MG63 (cell line): ENCODE results near the gene RAB11B. TPM values are rescaled to one million over a fixed set of nuclear protein-coding genes. Genes with fewer than 3 reads are reported as not detected.
A peak's percentile ranks its signal among the peaks of the same experiment; 100 is the strongest.

Experiments
- DNase-seq: peaks from one replicate; pipeline ENCODE4 v3.0.0-alpha.2; 2020
- H3K27me3 ChIP-seq: fragments of 250-450 bp; sonication (Bioruptor Pico); 2 replicates; pipeline ENCODE4 v1.5.1; 2020; ENCODE audit warnings: mild to moderate bottlenecking, moderate library complexity
- H3K36me3 ChIP-seq: fragments of 250-450 bp; sonication (Bioruptor Pico); 2 replicates; pipeline ENCODE4 v1.5.1; 2020; ENCODE audit warnings: mild to moderate bottlenecking, moderate library complexity
- H3K4me3 ChIP-seq: fragments of 250-450 bp; sonication (Bioruptor Pico); 2 replicates; pipeline ENCODE4 v1.5.1; 2020; ENCODE audit warnings: mild to moderate bottlenecking, moderate library complexity
- H3K9me3 ChIP-seq: fragments of 250-450 bp; sonication (Bioruptor Pico); 2 replicates; pipeline ENCODE4 v1.5.1; 2020; ENCODE audit warnings: mild to moderate bottlenecking, moderate library complexity
- total RNA-seq: library from RNA; depleted of rRNA; stranded (reverse); fragments of >200 nt; shearing (Covaris generic); gene quantifications from 2 replicates; pipeline ENCODE4 v1.2.3, GENCODE V29; 2014; ENCODE audit warnings: low replicate concordance

RAB11B gene
- total RNA-seq, 1 experiment from 2014 or later, result 39.8 TPM

- H3K4me3 ChIP-seq, result no peak overlapping the region
Observed at GRCh38 chr19:8387688-8388611, 2.2 kb upstream of the RAB11B start.

GRCh38 chr19:8388612-8388958 lies 1.6 kb upstream of the RAB11B start:
- Histone ChIP-seq H3K9me3 (peaks cover 6% of the 10 kb centered on the region), H3K36me3 (peaks cover 18% of the 10 kb centered on the region), H3K27me3 (no peaks in the 10 kb centered on the region), H3K4me3 (no peak overlapping the region)
- DNase-seq, result no peak

More at GRCh38 chr19:8387688-8388611, 2.2 kb upstream of the RAB11B start:
- H3K36me3 ChIP-seq, result peaks cover 18% of the 10 kb centered on the region
- H3K27me3 ChIP-seq, result no peaks in the 10 kb centered on the region
- H3K9me3 ChIP-seq, result peaks cover 6% of the 10 kb centered on the region
- DNase-seq, result no peak

DNA sequence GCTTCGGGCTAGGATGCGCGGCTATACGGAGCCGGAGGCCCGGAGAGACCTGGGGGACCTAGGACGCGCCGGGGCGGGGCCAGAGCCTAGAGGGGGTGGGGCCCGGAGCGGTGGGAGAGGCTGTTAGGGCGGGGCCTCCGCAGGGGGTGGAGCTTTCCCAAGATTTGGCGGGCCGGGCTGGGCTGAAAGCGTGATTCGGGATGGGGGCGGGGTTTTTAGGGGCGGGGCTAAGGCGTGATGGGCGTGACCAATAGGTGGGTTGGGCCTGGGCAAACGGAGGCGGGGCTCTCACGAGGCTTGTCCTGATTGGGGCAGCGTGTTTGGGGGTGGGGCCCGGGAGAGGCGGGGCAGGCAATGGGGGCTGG lies 439 bp downstream of the RAB11B start:
- Histone ChIP-seq H3K9me3 (peaks cover 6% of the 10 kb centered on the region), H3K27me3 (no peaks in the 10 kb centered on the region), H3K4me3 (peak overlapping the region; percentile 71), H3K36me3 (peaks cover 22% of the 10 kb centered on the region)
- peak; percentile 96 for DNase-seq

GRCh38 chr19:8391198-8392016 lies 1.2 kb downstream of the RAB11B start:
- no peaks in the 10 kb centered on the region for H3K27me3 ChIP-seq
- peaks cover 6% of the 10 kb centered on the region for H3K9me3 ChIP-seq
- H3K36me3 ChIP-seq, result peaks cover 27% of the 10 kb centered on the region
- peak overlapping the region; percentile 71 for H3K4me3 ChIP-seq
- no peak for DNase-seq

DNA sequence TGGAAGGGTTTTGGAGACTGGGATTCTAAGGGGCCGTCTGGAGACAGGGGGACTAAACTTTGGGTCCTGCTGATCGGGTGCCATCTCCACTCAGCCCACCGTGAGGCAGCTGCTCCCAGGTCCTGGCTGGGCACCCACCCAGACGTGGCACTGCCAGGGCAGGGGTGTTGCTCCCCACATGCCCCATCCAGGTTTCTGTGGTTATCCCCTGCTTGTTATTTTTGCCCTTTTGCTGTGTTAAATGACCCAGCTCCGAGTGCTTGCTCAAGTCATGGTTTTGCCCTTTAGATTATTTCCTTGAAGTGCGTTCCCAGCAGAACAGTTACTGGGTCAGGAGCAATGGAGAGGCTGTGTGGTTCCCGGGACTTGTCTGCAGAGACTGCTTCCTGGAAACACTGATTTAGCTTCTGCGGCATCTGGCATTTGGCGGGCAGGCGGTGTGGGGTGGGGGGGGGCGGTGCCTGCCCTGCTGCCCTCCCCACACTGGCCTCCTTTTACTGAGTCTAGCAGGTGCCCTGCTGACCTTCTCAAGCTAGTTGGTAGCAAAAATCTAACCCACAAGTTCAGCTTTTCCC lies 1.9 kb downstream of the RAB11B start:
- DNase-seq, result no peak
- H3K4me3 ChIP-seq, result no peak overlapping the region
- peaks cover 1% of the 10 kb centered on the region for H3K9me3 ChIP-seq

GRCh38 chr19:8393192-8393870 lies 3.2 kb downstream of the RAB11B start:
- DNase-seq, result no peak

More for the DNA sequence above, 1.9 kb downstream of the RAB11B start:
- Histone ChIP-seq H3K27me3 (no peaks in the 10 kb centered on the region), H3K36me3 (peaks cover 25% of the 10 kb centered on the region)

DNA sequence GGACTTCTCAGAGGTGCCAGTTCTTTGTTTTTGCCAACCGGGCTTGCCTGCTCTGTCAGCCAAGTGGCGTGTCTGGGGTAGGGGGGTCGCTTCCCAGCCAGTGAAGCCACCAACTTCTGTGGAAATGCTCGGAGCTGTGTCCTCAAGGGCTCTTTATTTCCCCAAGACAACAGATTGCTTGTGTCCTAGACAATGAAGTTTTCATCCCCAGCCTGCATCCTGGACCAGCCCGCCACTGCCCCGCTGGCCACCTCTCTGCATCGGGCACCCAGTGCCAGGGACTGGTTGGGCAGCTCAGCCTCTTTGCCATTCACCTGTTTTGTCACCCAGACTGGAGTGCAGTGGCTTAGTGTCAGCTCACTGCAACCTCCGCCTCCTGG lies 3.7 kb downstream of the RAB11B start:
- DNase-seq, result no peak
- Histone ChIP-seq H3K4me3 (no peak overlapping the region), H3K36me3 (peaks cover 27% of the 10 kb centered on the region), H3K9me3 (no peaks in the 10 kb centered on the region; the same call in 1 of the 2 replicates), H3K27me3 (no peaks in the 10 kb centered on the region)

More at GRCh38 chr19:8393192-8393870, 3.2 kb downstream of the RAB11B start:
- Histone ChIP-seq H3K4me3 (no peak overlapping the region), H3K36me3 (peaks cover 27% of the 10 kb centered on the region), H3K27me3 (no peaks in the 10 kb centered on the region), H3K9me3 (no peaks in the 10 kb centered on the region; the same call in 1 of the 2 replicates)

- no peaks in the 10 kb centered on the region for H3K27me3 ChIP-seq
- no peaks in the 10 kb centered on the region; the same call in 1 of the 2 replicates for H3K9me3 ChIP-seq
- no peak overlapping the region for H3K4me3 ChIP-seq
- no peak for DNase-seq
- peaks cover 43% of the 10 kb centered on the region for H3K36me3 ChIP-seq
Observed at GRCh38 chr19:8395621-8396082, 5.5 kb downstream of the RAB11B start.

GRCh38 chr19:8396185-8396562 lies 6.0 kb downstream of the RAB11B start:
- no peaks in the 10 kb centered on the region for H3K27me3 ChIP-seq
- H3K9me3 ChIP-seq, result no peaks in the 10 kb centered on the region
- H3K4me3 ChIP-seq, result no peak overlapping the region
- DNase-seq, result no peak
- peaks cover 42% of the 10 kb centered on the region for H3K36me3 ChIP-seq

DNA sequence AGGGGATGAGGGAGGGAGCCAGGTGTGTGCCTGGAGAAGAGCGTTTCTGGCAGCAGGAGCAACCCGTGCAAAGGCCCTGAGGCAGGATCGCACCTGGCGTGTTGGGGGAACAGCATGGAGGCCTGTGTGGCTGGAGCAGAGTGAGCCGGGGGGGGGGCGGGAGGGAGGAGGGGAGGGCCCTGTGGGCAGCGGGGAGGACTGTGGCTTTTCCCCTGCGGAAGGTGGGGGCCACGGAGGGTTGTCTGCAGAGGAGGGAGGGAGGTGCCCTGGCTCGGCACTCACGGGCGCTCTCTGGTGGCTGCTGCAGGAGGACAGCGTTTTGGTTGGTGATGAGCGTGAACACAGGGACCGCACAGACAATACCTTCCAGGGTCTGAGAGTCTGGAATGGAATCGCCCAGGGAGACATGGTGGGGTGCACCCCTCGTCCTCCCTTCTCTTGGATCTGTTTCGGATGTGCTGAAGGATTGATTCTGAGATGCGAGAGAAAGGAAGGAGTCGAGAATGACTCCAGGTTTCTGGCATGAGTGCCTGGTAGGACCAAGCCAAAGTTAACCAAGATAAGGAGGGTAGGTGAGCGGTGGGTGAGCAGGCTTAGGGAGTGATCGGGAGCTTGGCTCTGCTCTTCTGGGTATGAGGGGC lies 6.5 kb downstream of the RAB11B start:
- Histone ChIP-seq H3K27me3 (no peaks in the 10 kb centered on the region), H3K9me3 (no peaks in the 10 kb centered on the region), H3K36me3 (peaks cover 44% of the 10 kb centered on the region), H3K4me3 (no peak overlapping the region)
- peak; percentile 69 for DNase-seq

DNA sequence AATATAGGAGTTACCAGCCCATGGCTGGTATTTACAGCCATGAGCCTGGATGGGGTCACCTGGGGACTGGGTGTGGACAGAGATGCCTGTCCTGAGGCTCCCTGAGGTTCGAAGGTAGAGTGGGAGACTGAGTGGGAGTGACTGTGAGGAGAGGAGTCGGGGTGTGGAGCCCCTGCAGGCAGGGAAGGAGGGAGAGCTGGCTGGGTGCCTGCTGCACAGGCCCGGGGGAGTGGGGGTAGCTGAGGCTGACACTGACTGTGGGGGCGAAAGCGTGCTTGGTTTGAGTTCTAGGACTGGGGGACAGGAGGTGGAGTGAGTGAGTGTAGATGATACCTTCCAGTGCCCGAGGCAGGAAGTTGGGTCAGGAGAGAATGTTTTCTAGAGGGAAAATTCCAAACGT lies 7.1 kb downstream of the RAB11B start:
- peaks cover 50% of the 10 kb centered on the region for H3K36me3 ChIP-seq
- no peaks in the 10 kb centered on the region for H3K27me3 ChIP-seq
- H3K9me3 ChIP-seq, result no peaks in the 10 kb centered on the region
- no peak for DNase-seq
- H3K4me3 ChIP-seq, result no peak overlapping the region

DNA sequence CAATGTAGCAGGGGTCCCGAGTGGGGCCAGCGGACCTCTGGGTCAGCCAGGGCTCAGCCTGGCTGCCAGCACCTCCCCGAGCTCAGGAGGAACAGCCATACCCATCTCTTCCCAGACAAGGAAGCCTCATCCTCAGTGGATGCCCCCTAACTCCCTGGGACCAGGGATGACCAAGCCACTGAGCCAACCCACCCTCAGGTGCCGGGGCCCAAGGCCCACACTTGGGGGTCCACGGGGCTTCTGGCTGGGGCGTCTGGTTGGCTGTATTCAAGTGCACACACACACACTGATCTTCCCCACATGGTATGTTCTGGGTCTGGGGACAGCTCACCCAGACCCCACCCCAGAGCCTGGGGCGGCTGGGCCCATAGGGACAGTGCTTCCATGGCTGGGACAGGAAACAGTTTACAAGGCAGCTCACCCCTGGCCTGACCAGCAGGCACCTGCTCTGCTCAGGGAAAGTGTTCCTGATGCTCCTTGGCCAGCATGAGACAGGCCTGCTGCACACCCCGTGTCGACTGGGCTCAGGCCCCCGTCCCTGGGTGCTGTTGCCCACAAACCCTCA lies 7.7 kb downstream of the RAB11B start:
- Histone ChIP-seq H3K27me3 (no peaks in the 10 kb centered on the region; the same call in 1 of the 2 replicates), H3K36me3 (peaks cover 55% of the 10 kb centered on the region), H3K4me3 (no peak overlapping the region), H3K9me3 (no peaks in the 10 kb centered on the region)
- DNase-seq, result no peak

DNA sequence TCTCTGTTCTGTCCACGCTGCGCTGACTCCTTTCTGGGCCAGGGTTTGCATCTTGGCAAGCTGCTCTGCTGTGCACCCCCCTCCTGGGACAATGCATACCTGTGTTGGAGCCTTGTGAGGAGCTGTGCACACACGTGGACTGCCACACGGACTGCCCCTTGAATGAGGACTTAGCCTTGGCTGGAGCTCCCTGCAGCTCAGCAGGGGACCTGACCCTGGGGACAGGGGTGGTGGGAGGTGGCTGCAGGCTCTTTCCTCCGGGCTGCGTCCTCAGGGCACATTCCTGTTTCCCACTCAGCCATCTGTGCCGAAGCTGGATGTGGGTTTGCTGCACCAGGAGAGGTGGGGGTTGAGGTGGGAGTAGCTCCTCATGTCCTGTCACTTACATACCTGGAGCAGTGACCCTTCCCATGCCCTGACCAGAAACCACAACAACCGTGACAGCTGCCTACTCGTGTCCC lies 8.2 kb downstream of the RAB11B start:
- H3K36me3 ChIP-seq, result peaks cover 60% of the 10 kb centered on the region
- no peaks in the 10 kb centered on the region; the same call in 1 of the 2 replicates for H3K27me3 ChIP-seq
- no peak overlapping the region for H3K4me3 ChIP-seq
- no peaks in the 10 kb centered on the region for H3K9me3 ChIP-seq
- no peak for DNase-seq

GRCh38 chr19:8399681-8400188 lies 9.6 kb downstream of the RAB11B start:
- DNase-seq, result no peak
- Histone ChIP-seq H3K4me3 (no peak overlapping the region), H3K9me3 (no peaks in the 10 kb centered on the region), H3K27me3 (no peaks in the 10 kb centered on the region; the same call in 1 of the 2 replicates), H3K36me3 (peaks cover 74% of the 10 kb centered on the region)

DNA sequence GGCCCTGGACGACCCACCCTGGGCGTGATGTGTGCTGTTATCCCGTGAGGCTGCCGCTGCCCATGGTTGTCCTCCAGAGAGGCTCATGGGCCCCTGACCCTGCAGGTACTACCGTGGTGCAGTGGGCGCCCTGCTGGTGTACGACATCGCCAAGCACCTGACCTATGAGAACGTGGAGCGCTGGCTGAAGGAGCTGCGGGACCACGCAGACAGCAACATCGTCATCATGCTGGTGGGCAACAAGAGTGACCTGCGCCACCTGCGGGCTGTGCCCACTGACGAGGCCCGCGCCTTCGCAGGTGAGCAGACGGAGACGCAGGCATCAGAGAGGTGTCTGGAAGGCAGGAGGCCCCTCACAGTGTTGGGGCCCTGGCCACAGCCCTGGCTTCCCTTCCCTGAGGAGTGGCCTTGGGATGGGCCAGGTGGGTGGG lies 11.8 kb downstream of the RAB11B start:
- peaks cover 69% of the 10 kb centered on the region for H3K36me3 ChIP-seq
- no peak for DNase-seq

More for the DNA sequence above, 11.8 kb downstream of the RAB11B start:
- H3K4me3 ChIP-seq, result no peak overlapping the region
- no peaks in the 10 kb centered on the region; the same call in 1 of the 2 replicates for H3K27me3 ChIP-seq
- no peaks in the 10 kb centered on the region for H3K9me3 ChIP-seq
